Liver (tissue), 9 donors: ENCODE data around the gene TRIP12. TPM values are rescaled to one million over a fixed set of nuclear protein-coding genes. Genes with fewer than 3 reads are reported as not detected.

Source experiments
- DNase-seq: peaks from one replicate; pipeline ENCODE4 v3.0.0-alpha.2; 2017; ENCODE audit warnings: low spot score
- H3K27ac ChIP-seq, 2 donors: one replicate each; pipeline ENCODE4 v1.7.0; 2013; ENCODE audit warnings: inconsistent platforms in 2 of 2, low read length in 2 of 2, control low read depth in 1 of 2, low read depth in 1 of 2, mild to moderate bottlenecking in 1 of 2
- H3K27me3 ChIP-seq, 4 donors: one replicate each; pipeline versions ENCODE4 v1.6.1 to v1.7.0; 2013; ENCODE audit warnings: low read length in 3 of 4, inconsistent platforms in 1 of 4, mild to moderate bottlenecking in 1 of 4, moderate library complexity in 1 of 4; ENCODE audit not compliant: control insufficient read depth in 4 of 4, insufficient read depth in 4 of 4
- H3K36me3 ChIP-seq, 4 donors: one replicate each; pipeline versions ENCODE4 v1.6.1 to v1.7.0; 2013; ENCODE audit warnings: low read length in 3 of 4, mild to moderate bottlenecking in 3 of 4, low read depth in 1 of 4, moderate library complexity in 1 of 4; ENCODE audit not compliant: control insufficient read depth in 4 of 4, insufficient read depth in 3 of 4
- H3K4me1 ChIP-seq, 4 donors: one replicate each; pipeline versions ENCODE4 v1.6.1 to v1.7.0; 2013; ENCODE audit warnings: low read length in 3 of 4, mild to moderate bottlenecking in 3 of 4, moderate library complexity in 1 of 4; ENCODE audit not compliant: control insufficient read depth in 4 of 4, insufficient read depth in 4 of 4
- H3K4me3 ChIP-seq, 3 donors: one replicate each; pipeline versions ENCODE4 v1.6.1 to v1.7.0; 2013; ENCODE audit warnings: low read length in 3 of 3, control low read depth in 1 of 3, low read depth in 1 of 3, mild to moderate bottlenecking in 1 of 3
- H3K9ac ChIP-seq, 2 donors: one replicate each; pipeline ENCODE4 v1.7.0; 2013; ENCODE audit warnings: low read length in 2 of 2, mild to moderate bottlenecking in 2 of 2, moderate library complexity in 2 of 2, control low read depth in 1 of 2, low read depth in 1 of 2
- H3K9me3 ChIP-seq, 4 donors: one replicate each; pipeline versions ENCODE4 v1.6.1 to v1.7.0; 2013; ENCODE audit warnings: low read length in 3 of 4; ENCODE audit not compliant: control insufficient read depth in 4 of 4
- ATF3 ChIP-seq: IDR thresholded peaks from 2 replicates; pipeline ENCODE4 v1.6.1; 2016; ENCODE audit warnings: antibody characterized with exemption
- EGR1 ChIP-seq, 2 donors: IDR thresholded peaks; 2 replicates each; pipeline ENCODE4 v1.6.1; 2016 to 2018; ENCODE audit warnings: antibody characterized with exemption in 2 of 2, low read depth in 2 of 2
- FOXA1 ChIP-seq: IDR thresholded peaks from 2 replicates; pipeline ENCODE4 v1.6.1; 2016; ENCODE audit warnings: antibody characterized with exemption
- FOXA2 ChIP-seq: IDR thresholded peaks from 2 replicates; pipeline ENCODE4 v1.6.1; 2016; ENCODE audit warnings: antibody characterized with exemption
- GABPA ChIP-seq, 2 donors: IDR thresholded peaks in 1 of 2; conservative IDR thresholded peaks in 1 of 2; 2 replicates each; pipeline ENCODE4 v1.6.1; 2016; ENCODE audit warnings: antibody characterized with exemption in 2 of 2, mild to moderate bottlenecking in 1 of 2, moderate library complexity in 1 of 2
- HNF4A ChIP-seq, 2 donors: conservative IDR thresholded peaks; 2 replicates each; pipeline ENCODE4 v1.6.1; 2016; ENCODE audit warnings: antibody characterized with exemption in 2 of 2, mild to moderate bottlenecking in 2 of 2
- HNF4G ChIP-seq: IDR thresholded peaks from 2 replicates; pipeline ENCODE4 v1.6.1; 2016; ENCODE audit warnings: antibody characterized with exemption
- JUND ChIP-seq, 2 donors: IDR thresholded peaks; 2 replicates each; pipeline ENCODE4 v1.6.1; 2016; ENCODE audit warnings: antibody characterized with exemption in 2 of 2
- NR2F2 ChIP-seq: IDR thresholded peaks from 2 replicates; pipeline ENCODE4 v1.6.1; 2016; ENCODE audit warnings: antibody characterized with exemption
- RAD21 ChIP-seq, 2 donors: IDR thresholded peaks; 2 replicates each; pipeline ENCODE4 v1.6.1; 2016; ENCODE audit warnings: antibody characterized with exemption in 2 of 2, mild to moderate bottlenecking in 2 of 2
- REST ChIP-seq: IDR thresholded peaks from 2 replicates; pipeline ENCODE4 v1.6.1; 2016; ENCODE audit warnings: antibody characterized with exemption, mild to moderate bottlenecking
- RXRA ChIP-seq, 2 donors: IDR thresholded peaks; 2 replicates each; pipeline ENCODE4 v1.6.1; 2017 to 2018; ENCODE audit warnings: antibody characterized with exemption in 2 of 2, mild to moderate bottlenecking in 1 of 2
- SP1 ChIP-seq: IDR thresholded peaks from 2 replicates; pipeline ENCODE4 v1.6.1; 2018; ENCODE audit warnings: antibody characterized with exemption, mild to moderate bottlenecking
- TAF1 ChIP-seq: conservative IDR thresholded peaks from 2 replicates; pipeline ENCODE4 v1.6.1; 2016; ENCODE audit warnings: antibody characterized with exemption, mild to moderate bottlenecking
- YY1 ChIP-seq: IDR thresholded peaks from 2 replicates; pipeline ENCODE4 v1.6.1; 2016; ENCODE audit warnings: antibody characterized with exemption, mild to moderate bottlenecking
- WGBS: extraction: QIAGEN DNeasy Blood & Tissue Kit; methylation state at CpG from one replicate; pipeline ENCODE4 v1.1.7; 2013; 5-methylcytosine and 5-hydroxymethylcytosine counted together
- polyA plus RNA-seq, 2 donors: library from polyadenylated mRNA; stranded (reverse) in 1 of 2; unstranded in 1 of 2; fragments of 200-250 nt in 1 of 2; fragments of >200 nt in 1 of 2; fragmentation: Nextera tagmentation in 1 of 2; extraction: Ambion mirVana in 1 of 2; gene quantifications; one replicate each; pipeline versions ENCODE4 v1.2.1 to v1.2.3, GENCODE V29; 2013 to 2015
- total RNA-seq, 2 donors: library from RNA; depleted of rRNA; stranded (reverse); fragments of >200 nt; gene quantifications; one replicate each; pipeline ENCODE4 v1.2.3, GENCODE V29; 2014
- TF ChIP-seq, protein P1 (sequence below): IDR thresholded peaks from 2 replicates; pipeline ENCODE4 v1.6.1; 2016; ENCODE audit warnings: antibody characterized with exemption
- TF ChIP-seq, protein P2 (sequence below): IDR thresholded peaks from 2 replicates; pipeline ENCODE4 v1.6.1; 2016; ENCODE audit warnings: antibody characterized with exemption
- TF ChIP-seq, protein P3 (sequence below): fragments of 150-350 bp; IDR thresholded peaks from 2 replicates; pipeline ENCODE4 v1.5.1; 2017; ENCODE audit warnings: improper control_type of control experiment, low read depth, low read length; ENCODE audit not compliant: missing input control
- donor health status: healthy.
- donor health status: healthy.
- donor health status: healthy.
- donor health status: healthy.
- donor health status: healthy.

Gene TRIP12
- total and polyA plus RNA-seq, 4 donors, result 13.9 to 128 (median 67.4) TPM

DNA sequence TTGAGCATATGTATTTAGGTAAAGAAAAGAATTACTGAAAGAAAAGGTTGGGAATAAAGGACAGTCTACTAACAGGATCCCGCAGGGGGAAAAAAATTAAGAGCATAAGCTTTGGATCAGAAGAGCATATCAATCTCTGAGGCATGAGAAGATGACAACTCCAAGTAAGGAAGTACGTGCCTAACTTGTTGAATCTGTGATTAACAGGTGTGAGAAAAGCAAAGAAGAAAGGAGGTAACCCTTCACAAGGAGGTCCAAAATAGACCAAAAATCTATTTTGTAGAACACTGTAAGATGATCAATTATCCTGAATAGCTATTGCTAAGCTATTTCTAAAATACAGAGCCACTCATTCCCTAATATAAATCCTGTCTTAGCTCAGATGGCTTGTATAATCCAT lies 32.8 kb downstream of the TRIP12 start:
- no peak overlapping the region for H3K4me3 ChIP-seq
- 94% methylated on average over 2 of the region's 2 CpGs for WGBS
- H3K4me1 ChIP-seq, result peaks cover 4 to 11% (median 10%) of the 10 kb centered on the region in 4 donors
- no peaks in the 10 kb centered on the region for H3K27me3 ChIP-seq
- no peak overlapping the region for H3K27ac ChIP-seq
- DNase-seq, result no peak
- peaks cover 0 to 4% (median 2%) of the 10 kb centered on the region in 4 donors for H3K36me3 ChIP-seq
- H3K9ac ChIP-seq, result no peak overlapping the region
- TF ChIP-seq RAD21 (IDR thresholded peaks at IDR 0.05), result no peak
- TF ChIP-seq GABPA (IDR thresholded peaks at IDR 0.05 in 1 of 2, conservative IDR thresholded peaks at IDR 0.05 in 1 of 2), result no peak
- no peak for TF ChIP-seq EGR1 (IDR thresholded peaks at IDR 0.05; ENCODE audit: low read depth in 2 of 2)
- TF ChIP-seq, protein P1, sequence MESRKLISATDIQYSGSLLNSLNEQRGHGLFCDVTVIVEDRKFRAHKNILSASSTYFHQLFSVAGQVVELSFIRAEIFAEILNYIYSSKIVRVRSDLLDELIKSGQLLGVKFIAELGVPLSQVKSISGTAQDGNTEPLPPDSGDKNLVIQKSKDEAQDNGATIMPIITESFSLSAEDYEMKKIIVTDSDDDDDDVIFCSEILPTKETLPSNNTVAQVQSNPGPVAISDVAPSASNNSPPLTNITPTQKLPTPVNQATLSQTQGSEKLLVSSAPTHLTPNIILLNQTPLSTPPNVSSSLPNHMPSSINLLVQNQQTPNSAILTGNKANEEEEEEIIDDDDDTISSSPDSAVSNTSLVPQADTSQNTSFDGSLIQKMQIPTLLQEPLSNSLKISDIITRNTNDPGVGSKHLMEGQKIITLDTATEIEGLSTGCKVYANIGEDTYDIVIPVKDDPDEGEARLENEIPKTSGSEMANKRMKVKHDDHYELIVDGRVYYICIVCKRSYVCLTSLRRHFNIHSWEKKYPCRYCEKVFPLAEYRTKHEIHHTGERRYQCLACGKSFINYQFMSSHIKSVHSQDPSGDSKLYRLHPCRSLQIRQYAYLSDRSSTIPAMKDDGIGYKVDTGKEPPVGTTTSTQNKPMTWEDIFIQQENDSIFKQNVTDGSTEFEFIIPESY, result no peak
- no peak for TF ChIP-seq SP1
- no peak for TF ChIP-seq ATF3
- TF ChIP-seq HNF4G, result no peak
- no peak for TF ChIP-seq YY1
- no peak for TF ChIP-seq FOXA2
- no peak for TF ChIP-seq TAF1
- no peak for TF ChIP-seq JUND (IDR thresholded peaks at IDR 0.05)
- no peaks in the 10 kb centered on the region for H3K9me3 ChIP-seq

DNA sequence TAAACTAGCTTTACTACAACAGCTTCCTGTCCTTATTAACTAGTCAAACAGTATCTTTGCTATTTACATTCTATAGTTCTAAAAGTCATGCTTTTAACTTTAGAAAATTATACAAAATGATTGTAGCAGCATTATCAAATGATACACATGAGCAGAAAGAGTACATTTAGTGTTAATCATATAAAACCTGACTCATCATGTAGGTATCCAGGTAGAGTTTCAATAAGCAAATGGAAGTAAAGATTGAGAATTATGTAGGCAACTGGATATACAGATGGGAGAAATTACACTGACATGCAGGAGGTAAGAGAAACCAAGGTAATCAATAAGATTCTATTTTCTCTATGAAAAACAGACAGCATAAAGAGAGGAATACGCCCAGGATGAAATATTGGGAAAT lies 33.8 kb downstream of the TRIP12 start:
- H3K36me3 ChIP-seq, result peaks cover 0 to 4% (median 2%) of the 10 kb centered on the region in 4 donors
- WGBS, result 97% methylated on average over 1 of the region's 1 CpG
- no peak for TF ChIP-seq REST
- no peak for TF ChIP-seq HNF4G
- no peak for TF ChIP-seq FOXA2
- TF ChIP-seq JUND (IDR thresholded peaks at IDR 0.05), result no peak
- no peak for TF ChIP-seq RXRA (IDR thresholded peaks at IDR 0.05)
- TF ChIP-seq HNF4A (conservative IDR thresholded peaks at IDR 0.05), result no peak
- no peak for TF ChIP-seq FOXA1
- TF ChIP-seq NR2F2, result no peak
- TF ChIP-seq SP1, result no peak
- TF ChIP-seq GABPA (IDR thresholded peaks at IDR 0.05 in 1 of 2, conservative IDR thresholded peaks at IDR 0.05 in 1 of 2), result no peak
- no peak for TF ChIP-seq TAF1
- TF ChIP-seq, protein P1, result no peak
- TF ChIP-seq ATF3, result no peak
- TF ChIP-seq YY1, result no peak
- TF ChIP-seq RAD21 (IDR thresholded peaks at IDR 0.05), result no peak
- TF ChIP-seq, protein P2, sequence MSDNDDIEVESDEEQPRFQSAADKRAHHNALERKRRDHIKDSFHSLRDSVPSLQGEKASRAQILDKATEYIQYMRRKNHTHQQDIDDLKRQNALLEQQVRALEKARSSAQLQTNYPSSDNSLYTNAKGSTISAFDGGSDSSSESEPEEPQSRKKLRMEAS, result no peak
- TF ChIP-seq, protein P3, sequence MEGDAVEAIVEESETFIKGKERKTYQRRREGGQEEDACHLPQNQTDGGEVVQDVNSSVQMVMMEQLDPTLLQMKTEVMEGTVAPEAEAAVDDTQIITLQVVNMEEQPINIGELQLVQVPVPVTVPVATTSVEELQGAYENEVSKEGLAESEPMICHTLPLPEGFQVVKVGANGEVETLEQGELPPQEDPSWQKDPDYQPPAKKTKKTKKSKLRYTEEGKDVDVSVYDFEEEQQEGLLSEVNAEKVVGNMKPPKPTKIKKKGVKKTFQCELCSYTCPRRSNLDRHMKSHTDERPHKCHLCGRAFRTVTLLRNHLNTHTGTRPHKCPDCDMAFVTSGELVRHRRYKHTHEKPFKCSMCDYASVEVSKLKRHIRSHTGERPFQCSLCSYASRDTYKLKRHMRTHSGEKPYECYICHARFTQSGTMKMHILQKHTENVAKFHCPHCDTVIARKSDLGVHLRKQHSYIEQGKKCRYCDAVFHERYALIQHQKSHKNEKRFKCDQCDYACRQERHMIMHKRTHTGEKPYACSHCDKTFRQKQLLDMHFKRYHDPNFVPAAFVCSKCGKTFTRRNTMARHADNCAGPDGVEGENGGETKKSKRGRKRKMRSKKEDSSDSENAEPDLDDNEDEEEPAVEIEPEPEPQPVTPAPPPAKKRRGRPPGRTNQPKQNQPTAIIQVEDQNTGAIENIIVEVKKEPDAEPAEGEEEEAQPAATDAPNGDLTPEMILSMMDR, result no peak
- no peak for TF ChIP-seq EGR1 (IDR thresholded peaks at IDR 0.05; ENCODE audit: low read depth in 2 of 2)

More for the DNA sequence above, 33.8 kb downstream of the TRIP12 start:
- DNase-seq, result no peak
- no peak overlapping the region for H3K27ac ChIP-seq
- H3K9me3 ChIP-seq, result no peaks in the 10 kb centered on the region
- no peak overlapping the region for H3K4me3 ChIP-seq
- no peak overlapping the region for H3K9ac ChIP-seq
- H3K4me1 ChIP-seq, result peaks cover 6 to 15% (median 11%) of the 10 kb centered on the region in 4 donors
- no peaks in the 10 kb centered on the region for H3K27me3 ChIP-seq
